Measurements from ENCODE around the gene PSPN.

The PSPN gene

DNA sequence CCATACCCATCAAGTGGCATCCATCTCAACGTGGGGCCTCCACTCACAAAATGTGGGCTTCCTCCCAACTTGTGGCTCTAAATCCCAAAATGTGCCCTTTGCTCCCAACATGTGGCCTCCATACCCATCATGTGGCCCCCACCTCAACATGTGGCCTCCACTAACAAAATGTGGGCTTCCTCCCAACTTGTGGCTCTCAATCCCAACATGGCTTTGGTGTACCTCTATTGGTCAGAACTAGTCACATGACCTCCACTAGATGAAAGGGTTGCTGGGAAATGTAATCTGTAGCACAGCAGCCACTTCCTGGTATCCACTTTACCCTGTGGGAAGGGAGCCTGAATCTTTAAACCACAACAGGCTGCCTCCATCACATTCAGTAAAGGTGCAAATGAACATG is 32.3 kb downstream of the PSPN start:
- H3K4me3 ChIP-seq (ENCODE audit: low read depth, low read length) = no peak overlapping the region
- DNase-seq (ENCODE audit: low read depth) = no peak
- no peak for TF ChIP-seq CTCF (IDR thresholded peaks at IDR 0.05; ENCODE audit: control insufficient read depth, extremely low read depth, insufficient read depth)

- H3K4me3 ChIP-seq (ENCODE audit: low read depth, low read length) = no peak overlapping the region
- TF ChIP-seq CTCF (IDR thresholded peaks at IDR 0.05; ENCODE audit: control insufficient read depth, extremely low read depth, insufficient read depth) = no peak
- no peak for DNase-seq (ENCODE audit: low read depth)
Observed at GRCh38 chr19:6340493-6341201, 35.1 kb downstream of the PSPN start.

DNA sequence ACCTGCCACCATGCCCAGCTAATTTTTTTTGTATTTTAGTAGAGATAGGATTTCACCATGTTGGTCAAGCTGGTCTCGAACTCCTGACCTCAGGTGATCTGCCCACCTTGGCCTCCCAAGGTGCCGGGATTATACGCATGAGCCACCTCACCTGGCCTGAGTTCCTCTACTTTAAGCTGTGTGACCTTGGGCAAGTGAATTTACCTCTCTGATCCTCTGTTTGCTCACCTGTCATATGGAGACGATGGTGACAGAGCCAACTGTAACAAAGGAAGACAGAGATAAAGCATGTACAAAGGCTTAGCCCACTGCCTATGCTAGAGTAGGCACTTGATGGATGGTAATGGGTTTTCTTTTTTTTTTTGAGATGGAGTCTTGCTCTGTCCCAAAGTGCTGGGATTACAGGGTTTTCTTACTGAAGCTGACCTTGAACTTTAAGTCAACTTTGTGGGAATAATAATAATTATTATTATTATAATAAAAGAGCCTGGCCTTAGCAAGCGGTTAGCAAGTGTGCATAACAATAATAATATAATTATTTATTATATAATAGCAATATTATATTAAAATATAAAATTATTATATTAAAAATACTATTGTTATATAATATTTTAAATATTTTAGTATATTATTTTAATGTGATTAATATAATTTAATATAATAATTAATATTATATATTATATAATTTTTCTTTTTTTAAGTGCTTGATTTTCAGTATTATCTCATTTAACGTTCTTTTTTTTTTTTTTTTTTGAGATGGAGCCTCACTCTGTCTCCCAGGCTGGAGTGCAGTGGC is 41.0 kb downstream of the PSPN start:
- DNase-seq (ENCODE audit: low read depth) = no peak
- TF ChIP-seq CTCF (IDR thresholded peaks at IDR 0.05; ENCODE audit: control insufficient read depth, extremely low read depth, insufficient read depth) = no peak
- H3K4me3 ChIP-seq (ENCODE audit: low read depth, low read length) = no peak overlapping the region

- no peak for TF ChIP-seq CTCF (IDR thresholded peaks at IDR 0.05; ENCODE audit: control insufficient read depth, extremely low read depth, insufficient read depth)
- DNase-seq (ENCODE audit: low read depth) = no peak
- no peak within 1 kb of the TSS for H3K4me3 ChIP-seq (ENCODE audit: low read depth, low read length)
Observed at GRCh38 chr19:6333439-6333838, 42.3 kb downstream of the PSPN start, which contains the start of gene ACER1. Gene ACER1 (minus strand): TSS chr19:6333612. CDS start chr19:6333551, 61 bp downstream.

DNA sequence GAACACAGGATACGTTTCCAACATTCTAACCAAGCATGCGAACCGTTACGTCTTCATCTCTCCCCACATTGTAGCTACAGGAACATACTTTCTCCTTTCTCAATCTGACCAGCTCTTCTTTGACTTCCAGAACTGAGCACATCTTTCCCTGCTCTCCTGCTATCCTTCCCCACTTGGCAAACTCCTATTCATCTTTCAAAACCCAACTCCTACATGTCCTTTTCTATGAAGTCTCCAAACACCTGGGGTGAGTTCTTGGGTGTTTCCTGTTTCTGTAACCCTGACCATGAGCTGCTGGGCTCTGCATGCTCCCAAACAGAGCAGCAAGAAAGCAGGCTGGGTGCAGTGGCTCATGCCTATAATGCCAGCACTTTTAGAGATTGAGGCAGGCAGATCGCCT is 48.9 kb downstream of the PSPN start:
- DNase-seq (ENCODE audit: low read depth) = no peak
- H3K4me3 ChIP-seq (ENCODE audit: low read depth, low read length) = no peak overlapping the region
- TF ChIP-seq CTCF (IDR thresholded peaks at IDR 0.05; ENCODE audit: control insufficient read depth, extremely low read depth, insufficient read depth) = no peak

GRCh38 chr19:6325614-6326013 is 50.1 kb downstream of the PSPN start:
- no peak for DNase-seq (ENCODE audit: low read depth)
- H3K4me3 ChIP-seq (ENCODE audit: low read depth, low read length) = no peak overlapping the region
- TF ChIP-seq CTCF (IDR thresholded peaks at IDR 0.05; ENCODE audit: control insufficient read depth, extremely low read depth, insufficient read depth) = no peak
